ENCODE results near the gene SLC34A2.

DNA sequence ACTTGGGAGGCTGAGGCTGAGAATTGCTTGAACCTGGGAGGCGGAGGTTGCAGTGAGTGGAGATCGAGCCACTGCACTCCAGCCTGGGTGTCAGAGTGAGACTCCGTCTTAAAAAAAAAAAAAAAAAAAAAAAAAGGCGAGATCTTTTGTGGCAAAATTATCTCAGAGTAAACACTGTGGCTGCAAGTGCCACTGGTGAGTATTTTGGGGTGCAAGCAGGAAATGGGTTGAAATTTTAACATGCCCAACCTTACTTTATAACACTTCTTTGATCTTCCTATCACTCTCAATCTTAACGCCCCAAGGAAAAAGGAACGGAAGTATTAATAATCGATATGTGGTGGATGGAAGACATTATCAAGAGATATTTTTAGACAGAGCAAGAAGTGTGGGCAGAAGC, 32.1 kb downstream of the SLC34A2 start:
- TF ChIP-seq, protein P1, sequence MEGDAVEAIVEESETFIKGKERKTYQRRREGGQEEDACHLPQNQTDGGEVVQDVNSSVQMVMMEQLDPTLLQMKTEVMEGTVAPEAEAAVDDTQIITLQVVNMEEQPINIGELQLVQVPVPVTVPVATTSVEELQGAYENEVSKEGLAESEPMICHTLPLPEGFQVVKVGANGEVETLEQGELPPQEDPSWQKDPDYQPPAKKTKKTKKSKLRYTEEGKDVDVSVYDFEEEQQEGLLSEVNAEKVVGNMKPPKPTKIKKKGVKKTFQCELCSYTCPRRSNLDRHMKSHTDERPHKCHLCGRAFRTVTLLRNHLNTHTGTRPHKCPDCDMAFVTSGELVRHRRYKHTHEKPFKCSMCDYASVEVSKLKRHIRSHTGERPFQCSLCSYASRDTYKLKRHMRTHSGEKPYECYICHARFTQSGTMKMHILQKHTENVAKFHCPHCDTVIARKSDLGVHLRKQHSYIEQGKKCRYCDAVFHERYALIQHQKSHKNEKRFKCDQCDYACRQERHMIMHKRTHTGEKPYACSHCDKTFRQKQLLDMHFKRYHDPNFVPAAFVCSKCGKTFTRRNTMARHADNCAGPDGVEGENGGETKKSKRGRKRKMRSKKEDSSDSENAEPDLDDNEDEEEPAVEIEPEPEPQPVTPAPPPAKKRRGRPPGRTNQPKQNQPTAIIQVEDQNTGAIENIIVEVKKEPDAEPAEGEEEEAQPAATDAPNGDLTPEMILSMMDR (IDR thresholded peaks at IDR 0.05; ENCODE audit: control extremely low read depth in 1 of 3, insufficient read depth in 1 of 3, low read depth in 1 of 3, low read length in 3 of 3), result no peak
- TF ChIP-seq EZH2 (IDR thresholded peaks at IDR 0.05; ENCODE audit: low read depth, low read length, severe bottlenecking) (no peak), POLR2A (IDR thresholded peaks at IDR 0.05; ENCODE audit: control extremely low read depth in 1 of 2, low read depth in 2 of 2, low read length in 2 of 2) (no peak), RFX5 (IDR thresholded peaks at IDR 0.05; ENCODE audit: borderline replicate concordance, low read depth, low read length) (no peak), RAD21 (IDR thresholded peaks at IDR 0.05 in 1 of 2, conservative IDR thresholded peaks at IDR 0.05 in 1 of 2; ENCODE audit: low read depth in 2 of 2, low read length in 2 of 2) (no peak), SUZ12 (IDR thresholded peaks at IDR 0.05; ENCODE audit: low read length) (no peak), JUND (IDR thresholded peaks at IDR 0.05; ENCODE audit: low read length) (no peak), TAF1 (IDR thresholded peaks at IDR 0.05; ENCODE audit: low read depth, low read length) (no peak), NRF1 (IDR thresholded peaks at IDR 0.05; ENCODE audit: low read depth, low read length) (no peak), HDAC6 (IDR thresholded peaks at IDR 0.05; ENCODE audit: low read depth, low read length) (no peak), EP300 (IDR thresholded peaks at IDR 0.05; ENCODE audit: borderline replicate concordance in 1 of 2, low read depth in 2 of 2, low read length in 2 of 2) (no peak), GABPA (IDR thresholded peaks at IDR 0.05; ENCODE audit: borderline replicate concordance, insufficient read depth, low read length) (no peak), HDAC2 (IDR thresholded peaks at IDR 0.05; ENCODE audit: borderline replicate concordance in 1 of 2, low read depth in 2 of 2, low read length in 2 of 2) (no peak)

Data from H1 (cell line).